ENCODE results near the gene SKAP1.
"Not testable (repeated sequence)": the region's sequence is repeated elsewhere in the genome, so short reads cannot be mapped to it uniquely, and the experiment has no call there.

The SKAP1 gene

DNA sequence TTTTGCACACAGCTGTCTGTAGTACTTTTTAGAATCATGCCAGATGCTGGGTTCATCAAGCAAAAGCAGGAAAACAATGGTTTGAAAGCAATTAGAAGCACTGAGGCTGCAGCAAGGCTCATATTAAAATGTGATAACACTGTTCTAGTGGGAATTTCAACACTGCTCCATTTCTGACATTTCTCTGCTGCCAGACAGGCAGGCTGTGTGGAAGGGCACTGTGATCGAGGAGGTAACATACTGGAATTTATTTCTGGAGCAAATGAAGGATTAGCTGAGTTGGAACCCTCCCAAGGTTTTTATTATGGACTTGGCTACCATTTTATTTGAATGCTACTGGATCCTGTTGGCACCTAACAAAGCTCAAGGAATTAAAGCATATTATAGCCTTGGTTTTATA is 66.9 kb downstream of the SKAP1 start:
- no peak for DNase-seq

- DNase-seq, result not testable (repeated sequence)
Measured at GRCh38 chr17:48360861-48361633, 69.0 kb downstream of the SKAP1 start.

- DNase-seq, result no peak
Measured at GRCh38 chr17:48357779-48358602, 72.0 kb downstream of the SKAP1 start.

DNA sequence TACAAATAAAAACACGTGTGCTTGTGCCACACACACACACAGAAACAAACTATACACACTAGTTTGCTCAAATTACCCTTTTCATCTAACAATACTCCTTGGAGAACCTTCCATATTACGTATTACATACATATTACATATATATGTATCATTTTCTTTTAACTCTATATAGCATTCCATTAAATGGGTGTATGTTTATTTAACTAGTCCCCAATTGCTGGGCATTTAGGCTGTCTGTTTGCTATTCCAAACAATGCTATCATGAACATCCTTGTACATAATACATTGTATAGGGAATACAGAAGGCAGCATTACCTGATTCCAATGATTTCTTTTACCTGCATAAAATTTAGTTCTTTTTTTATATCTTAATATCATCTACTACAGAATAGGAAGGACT is 73.1 kb downstream of the SKAP1 start:
- DNase-seq, result no peak

GRCh38 chr17:48352630-48353029 is 77.4 kb downstream of the SKAP1 start:
- no peak for DNase-seq

- DNase-seq, result no peak
Measured at GRCh38 chr17:48351911-48352332, 78.1 kb downstream of the SKAP1 start.

GRCh38 chr17:48348352-48348751 is 81.7 kb downstream of the SKAP1 start:
- no peak for DNase-seq

DNA sequence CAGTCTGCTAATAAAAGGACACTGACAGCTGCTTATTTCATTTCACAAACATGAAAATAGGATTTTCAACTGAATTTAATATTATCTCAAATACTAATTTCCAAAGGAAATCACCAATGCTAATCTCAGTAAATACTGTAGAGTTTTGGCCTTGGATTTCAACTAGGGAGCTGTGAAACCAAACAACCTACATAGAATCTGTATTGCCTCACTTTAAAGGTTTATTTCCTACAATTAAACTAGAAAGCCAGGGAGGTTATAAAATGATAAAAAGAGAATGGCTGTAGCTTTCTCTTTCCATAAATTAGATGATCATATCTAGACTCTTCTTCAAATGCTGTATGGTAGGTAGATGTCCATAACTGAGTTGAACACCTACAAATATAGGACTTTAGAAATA is 82.8 kb downstream of the SKAP1 start:
- no peak for DNase-seq

DNA sequence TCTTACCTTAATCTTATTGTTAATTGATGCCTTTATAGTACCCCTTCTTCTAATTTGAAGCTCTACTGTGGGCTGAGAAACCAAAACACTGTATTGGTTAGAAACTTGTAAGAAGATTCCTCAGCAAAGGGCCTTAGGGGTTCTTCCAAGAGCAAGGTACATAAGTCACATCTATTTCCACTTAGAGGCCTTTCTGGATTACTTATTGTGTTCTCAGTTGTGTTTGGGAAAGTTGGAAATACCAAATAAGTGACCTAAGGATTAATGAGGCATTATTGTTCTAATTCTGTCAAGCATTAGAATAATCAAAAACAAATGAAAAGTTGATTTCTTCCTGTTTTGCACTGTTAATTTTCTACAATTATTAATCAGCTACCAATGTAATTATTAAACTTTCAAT is 85.8 kb downstream of the SKAP1 start:
- DNase-seq, result no peak

- DNase-seq, result no peak
Measured at GRCh38 chr17:48340916-48341315, 89.1 kb downstream of the SKAP1 start.

DNA sequence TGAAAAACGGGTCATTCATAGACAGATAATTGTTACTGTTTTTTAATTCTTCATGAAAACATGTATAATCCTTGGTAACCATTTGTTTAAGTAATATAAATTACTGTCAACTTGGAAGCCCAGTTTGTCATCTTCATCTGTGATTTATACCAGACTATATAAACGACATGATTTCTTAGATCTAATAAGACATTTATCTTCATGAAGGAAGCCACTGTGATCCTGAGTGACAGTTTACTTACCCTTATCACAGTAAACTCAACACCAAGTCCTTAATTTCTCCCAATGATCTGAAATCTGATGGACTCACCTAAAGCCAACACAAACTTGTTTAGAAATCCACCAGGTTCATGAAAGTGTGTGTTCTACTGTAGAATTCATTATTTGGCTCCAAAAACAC is 91.3 kb downstream of the SKAP1 start:
- DNase-seq, result no peak

- DNase-seq, result not testable (repeated sequence)
Measured at GRCh38 chr17:48337903-48338302, 92.1 kb downstream of the SKAP1 start.

- no peak for DNase-seq
Measured at GRCh38 chr17:48336986-48337385, 93.0 kb downstream of the SKAP1 start.

DNA sequence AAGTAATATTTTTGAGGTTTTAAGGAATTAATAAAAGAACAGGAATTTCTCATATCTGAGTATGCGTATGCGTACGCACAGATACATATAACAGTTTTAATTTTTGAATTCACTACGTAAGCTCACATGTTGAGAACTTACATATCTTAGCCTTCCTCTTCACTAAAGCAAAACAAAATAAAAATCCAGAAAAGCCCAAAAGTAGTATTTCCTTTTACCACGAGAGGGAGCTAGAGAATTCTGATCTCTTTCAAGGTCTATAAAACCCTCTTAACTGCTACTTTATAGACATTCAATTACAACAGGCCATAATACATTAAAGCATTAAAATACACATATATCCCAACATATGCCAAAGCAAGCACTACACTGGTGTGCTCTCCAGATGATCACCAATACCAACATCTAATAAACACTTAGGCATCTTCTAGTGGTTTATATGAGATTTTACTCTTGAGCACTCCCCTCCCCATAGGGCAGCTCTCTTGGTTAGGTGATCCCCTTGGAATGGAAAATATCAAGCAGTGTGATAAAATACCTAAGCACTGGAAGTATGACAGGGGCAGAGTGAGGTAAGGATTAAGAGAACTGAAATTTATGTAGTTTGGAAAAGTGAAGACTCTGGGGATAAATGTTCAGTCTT is 94.0 kb downstream of the SKAP1 start:
- DNase-seq, result no peak

DNA sequence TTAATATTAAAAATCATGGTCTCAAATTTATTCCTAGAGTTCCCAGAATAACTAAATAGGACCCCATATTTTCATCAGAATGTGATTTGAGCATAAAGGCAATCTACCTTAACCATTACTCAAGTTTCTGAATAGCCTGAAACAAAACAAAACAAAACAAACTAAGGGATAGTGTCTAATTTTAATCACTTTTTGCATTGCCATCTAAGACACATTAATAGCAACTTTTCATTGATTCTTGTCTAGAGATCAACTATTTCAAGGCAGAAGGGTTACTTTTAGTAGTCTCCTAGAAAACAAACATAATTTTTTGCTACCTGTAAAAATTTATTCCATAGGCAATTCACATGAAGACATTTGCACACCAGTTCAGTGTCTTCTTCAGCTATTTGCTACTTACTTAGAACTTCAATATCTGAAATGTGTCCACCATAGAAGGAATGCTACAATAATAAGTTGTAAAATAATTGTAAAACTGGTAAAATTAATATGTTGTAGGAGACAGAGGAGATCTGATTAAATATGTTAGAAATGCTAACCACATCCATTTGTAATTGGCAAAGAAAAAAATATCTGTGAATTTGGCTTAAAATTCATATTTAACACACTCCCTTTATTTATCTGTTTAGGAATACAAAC is 94.7 kb downstream of the SKAP1 start:
- DNase-seq, result no peak

DNA sequence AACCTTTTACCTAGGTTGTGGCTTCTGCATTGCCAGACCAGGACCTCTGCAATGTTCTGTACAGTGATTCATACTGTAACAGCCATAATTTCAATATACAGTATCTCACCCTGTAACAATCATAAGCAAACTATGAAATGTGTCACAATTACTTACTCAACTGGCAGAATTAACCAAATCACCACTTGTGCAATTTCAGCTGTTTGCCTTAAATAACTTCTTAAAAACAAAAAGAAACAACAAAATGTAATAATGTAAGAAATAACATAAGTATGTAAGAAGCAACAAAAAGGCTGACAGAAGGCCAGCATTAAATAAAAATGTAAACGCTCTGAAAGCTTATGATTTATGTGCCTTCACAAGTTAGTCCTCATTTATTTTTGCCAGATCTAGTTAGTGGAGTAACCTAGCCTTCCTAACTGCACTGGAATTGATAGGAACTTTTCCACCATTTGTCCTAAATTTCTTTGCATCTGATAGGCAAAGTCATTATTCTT is 96.9 kb downstream of the SKAP1 start:
- no peak for DNase-seq

DNA sequence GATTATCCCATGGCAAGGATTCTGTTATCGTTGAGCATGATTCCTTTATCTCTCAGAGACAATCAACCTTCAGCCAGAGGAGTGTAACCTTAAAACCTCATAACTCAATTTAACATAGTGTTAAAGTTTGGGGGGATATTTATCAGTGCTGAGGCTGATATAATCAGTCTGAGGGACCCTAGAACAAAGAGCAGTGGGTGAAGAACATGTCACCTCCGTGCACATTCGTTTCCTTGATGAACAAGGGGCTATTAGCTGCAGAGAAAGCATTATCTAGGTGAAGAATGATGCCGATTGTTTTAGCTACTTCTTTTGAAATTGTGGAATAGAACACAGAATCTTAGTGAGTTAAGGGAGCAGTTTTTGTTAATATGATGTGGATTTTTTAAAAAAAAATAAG is 99.1 kb downstream of the SKAP1 start:
- DNase-seq, result no peak

- DNase-seq, result no peak
Measured at GRCh38 chr17:48330421-48330820, 99.6 kb downstream of the SKAP1 start.

- DNase-seq, result no peak
Measured at GRCh38 chr17:48328457-48328856, 101.6 kb downstream of the SKAP1 start.

DNA sequence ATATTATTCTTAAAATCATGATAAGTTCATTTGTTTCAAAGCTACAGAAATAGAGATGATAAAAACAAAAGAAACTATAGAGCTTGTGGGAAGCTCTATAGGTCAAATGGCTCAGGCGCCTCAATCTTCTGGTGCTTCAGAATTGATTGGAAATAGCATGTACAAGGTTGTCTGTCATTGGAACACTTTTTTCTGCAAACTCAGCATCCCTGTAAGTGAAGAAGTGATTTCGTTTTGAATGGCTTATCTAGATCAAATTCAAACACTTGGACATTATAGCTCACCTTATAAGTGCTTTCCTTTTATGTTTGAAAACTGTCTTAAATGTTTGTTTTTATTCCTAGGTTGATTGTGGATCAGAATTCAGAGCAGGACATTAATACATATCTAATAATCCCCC is 103.7 kb downstream of the SKAP1 start:
- DNase-seq, result no peak

- no peak for DNase-seq
Measured at GRCh38 chr17:48322060-48322459, 108.0 kb downstream of the SKAP1 start.

DNA sequence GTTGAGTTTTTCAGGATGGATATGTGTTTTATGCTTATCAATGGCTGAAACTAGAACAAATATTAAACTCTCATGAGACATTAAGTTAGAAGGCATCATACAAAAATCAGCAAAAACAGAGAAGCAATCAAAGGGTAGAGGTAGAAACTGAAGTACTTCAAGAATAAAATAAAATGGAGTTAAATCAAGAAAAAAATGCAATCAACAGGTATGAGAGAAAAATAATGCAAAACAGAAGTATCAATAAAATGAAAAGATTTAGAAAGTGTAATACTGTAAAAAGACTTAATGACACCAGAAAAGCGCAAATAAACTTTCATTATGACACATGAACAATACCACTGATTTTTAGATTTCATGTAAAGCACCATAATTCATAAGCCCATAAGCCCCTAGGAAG is 112.3 kb downstream of the SKAP1 start:
- DNase-seq, result no peak

GRCh38 chr17:48314716-48315115 is 115.3 kb downstream of the SKAP1 start:
- no peak for DNase-seq

Data from activated CD8-positive, alpha-beta memory T cell treated with anti-CD3 and anti-CD28 coated beads for 24 hours (primary cell).